Cerebellar nuclear complex (tissue), 1 donor: Measurements from ENCODE around the gene FAM83D.
A peak's percentile ranks its signal among the peaks of the same experiment; 100 is the strongest.
"Not testable (repeated sequence)": the region's sequence is repeated elsewhere in the genome, so short reads cannot be mapped to it uniquely, and the experiment has no call there.

Experiments used
- DNase-seq, 2 experiments: peaks; one replicate each; lab custom pipeline; 2025; lab: John Stamatoyannopoulos, UW

The FAM83D gene

DNA sequence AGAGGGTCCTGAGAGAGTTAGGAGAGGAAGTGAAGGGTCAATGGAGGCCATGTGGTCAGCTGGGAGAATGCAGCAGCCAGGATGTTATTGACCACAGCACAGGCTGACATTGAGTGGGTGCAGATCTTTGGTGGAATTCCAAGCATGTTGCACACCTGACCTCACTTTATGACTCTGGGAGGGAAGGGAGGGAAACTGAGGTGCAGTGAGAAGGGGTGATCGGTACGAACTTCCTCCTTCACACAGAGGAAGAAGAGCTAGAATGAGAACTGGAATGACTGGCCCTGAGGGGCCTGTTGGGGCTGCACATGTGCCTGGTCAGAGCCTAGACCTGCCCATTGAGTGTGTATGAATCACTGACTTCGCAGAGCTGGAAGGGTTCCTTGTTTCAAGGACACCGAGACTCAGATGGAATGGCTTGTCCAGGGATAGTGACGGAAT, 9.8 kb downstream of the FAM83D start:
- DNase-seq, result no peak

DNA sequence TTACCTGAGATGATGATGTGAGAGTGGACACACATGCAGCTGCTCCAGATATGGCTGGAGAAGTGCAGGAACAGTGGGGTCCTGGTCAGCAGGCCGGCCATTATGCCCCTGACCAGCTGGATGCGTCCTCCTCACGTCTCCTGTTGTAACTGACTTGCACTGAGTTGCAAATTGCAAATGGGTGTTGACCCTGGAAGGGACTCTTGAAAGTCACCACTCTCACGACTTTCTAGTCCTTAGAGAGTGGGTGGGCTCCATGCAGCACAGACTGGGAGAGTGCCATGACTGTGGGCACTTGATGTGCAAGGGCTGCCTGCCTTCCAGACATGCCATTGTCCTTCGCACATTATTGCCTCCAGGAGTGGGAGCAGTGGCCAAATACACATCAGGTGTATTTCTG, 10.8 kb downstream of the FAM83D start:
- DNase-seq, result no peak

DNA sequence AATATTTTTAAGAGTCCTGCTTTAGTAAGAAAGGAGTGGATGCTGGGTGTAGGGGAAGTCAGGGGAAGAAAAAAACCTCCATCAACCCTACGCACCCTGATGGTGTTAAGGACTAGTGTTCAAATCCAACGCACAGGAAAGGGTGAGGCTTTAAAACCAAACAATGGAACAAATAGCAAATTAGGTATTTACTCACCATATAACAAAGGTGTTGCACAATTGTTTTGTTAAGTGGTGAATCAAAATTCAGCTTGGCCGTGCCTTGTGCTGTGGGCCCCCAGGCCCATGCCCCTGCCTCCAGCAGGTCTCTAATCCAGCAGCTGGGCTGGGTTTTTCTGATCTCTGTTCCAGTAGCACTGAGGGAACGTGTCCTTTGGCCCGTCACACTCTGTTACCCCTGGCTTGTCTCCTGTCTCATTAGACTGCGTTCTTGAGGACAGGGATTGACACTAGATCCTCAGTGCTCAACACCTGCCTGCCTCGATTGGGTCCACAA, 11.8 kb downstream of the FAM83D start:
- DNase-seq, result no peak

DNA sequence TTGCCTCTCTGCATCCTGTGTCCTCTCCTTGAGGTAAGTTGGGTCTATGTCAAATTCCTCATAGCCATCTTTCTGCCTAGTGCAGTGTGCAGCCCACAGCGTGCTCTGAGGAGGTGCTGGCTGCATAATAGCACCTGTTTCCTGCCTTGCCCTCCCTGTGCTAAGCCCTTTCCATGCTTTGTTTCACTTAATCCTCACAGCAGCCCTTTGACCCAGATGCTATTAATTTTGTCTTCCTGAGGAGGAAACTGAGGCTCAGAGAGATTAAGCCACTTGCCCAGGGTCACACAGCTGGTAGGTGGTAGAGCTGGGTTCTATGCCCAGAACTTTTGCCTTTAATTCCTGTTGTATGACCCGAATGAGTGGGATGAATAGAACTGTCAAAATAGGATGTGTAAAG, 13.5 kb downstream of the FAM83D start:
- no peak for DNase-seq

DNA sequence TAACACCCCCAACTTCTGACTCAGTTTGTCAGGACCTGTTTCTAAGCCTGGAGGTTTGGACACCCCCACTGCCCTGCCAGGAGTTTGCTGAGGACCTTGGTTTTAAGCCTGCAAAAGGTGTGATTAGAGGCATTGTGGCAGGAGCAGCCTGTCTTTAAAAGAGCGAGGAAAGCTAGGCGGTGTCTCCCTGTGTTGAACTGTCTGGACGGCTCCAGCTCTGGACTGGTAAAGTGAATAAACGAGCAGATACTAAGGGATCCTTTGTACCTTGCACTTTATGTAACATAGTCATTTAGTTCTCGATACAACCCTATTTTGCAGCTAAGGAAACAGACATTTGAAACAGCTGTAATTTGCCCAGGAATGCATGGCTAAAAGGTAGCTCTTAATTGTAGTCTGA, 14.4 kb downstream of the FAM83D start:
- no peak for DNase-seq

- no peak for DNase-seq
Observed at GRCh38 chr20:38941726-38942389, 15.6 kb downstream of the FAM83D start.

DNA sequence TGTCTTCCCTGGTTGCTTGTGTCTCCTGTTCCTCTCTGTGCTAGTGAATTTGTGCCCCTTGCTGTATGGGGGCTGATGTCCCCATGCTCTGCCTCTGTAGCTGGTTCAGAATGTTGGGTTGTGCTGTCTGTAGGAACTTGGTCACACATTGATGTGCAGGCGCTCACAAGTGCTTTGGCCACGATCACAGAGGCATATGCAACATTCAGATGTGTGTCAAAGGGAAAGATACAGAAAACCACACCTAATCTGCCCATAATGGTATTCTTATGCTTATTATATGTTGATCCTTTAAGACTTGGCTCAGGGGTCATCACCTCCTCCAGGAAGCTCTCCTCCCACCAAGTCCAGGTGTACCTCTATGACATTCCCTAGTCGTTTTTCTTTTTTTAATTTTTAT, 18.8 kb downstream of the FAM83D start:
- no peak for DNase-seq

- no peak for DNase-seq
Observed at GRCh38 chr20:38946836-38947235, 20.6 kb downstream of the FAM83D start.

GRCh38 chr20:38947931-38948362, 21.7 kb downstream of the FAM83D start:
- no peak for DNase-seq

GRCh38 chr20:38950254-38950653, 24.0 kb downstream of the FAM83D start:
- DNase-seq, result no peak

DNA sequence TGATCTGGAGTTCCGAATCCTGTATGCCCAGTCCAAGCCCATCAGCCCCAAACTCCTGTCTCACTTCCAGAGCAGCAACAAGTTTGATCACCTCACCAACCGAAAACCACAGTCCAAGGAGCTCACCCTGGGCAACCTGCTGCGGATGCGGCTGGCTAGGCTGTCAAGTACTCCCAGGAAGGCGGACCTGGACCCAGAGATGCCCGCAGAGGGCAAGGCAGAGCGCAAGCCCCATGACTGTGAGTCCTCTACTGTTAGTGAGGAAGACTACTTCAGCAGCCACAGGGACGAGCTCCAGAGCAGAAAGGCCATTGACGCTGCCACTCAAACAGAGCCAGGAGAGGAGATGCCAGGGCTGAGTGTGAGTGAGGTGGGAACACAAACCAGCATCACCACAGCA, 25.4 kb downstream of the FAM83D start:
- no peak for DNase-seq

DNA sequence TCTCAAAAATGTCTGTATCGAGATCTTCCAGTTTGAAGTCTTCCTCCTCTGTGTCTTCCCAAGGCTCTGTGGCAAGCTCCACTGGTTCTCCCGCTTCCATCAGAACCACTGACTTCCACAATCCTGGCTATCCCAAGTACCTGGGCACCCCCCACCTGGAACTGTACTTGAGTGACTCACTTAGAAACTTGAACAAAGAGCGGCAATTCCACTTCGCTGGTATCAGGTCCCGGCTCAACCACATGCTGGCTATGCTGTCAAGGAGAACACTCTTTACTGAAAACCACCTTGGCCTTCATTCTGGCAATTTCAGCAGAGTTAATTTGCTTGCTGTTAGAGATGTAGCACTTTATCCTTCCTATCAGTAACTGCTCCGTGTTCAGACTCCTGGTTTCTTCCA, 25.9 kb downstream of the FAM83D start:
- no peak for DNase-seq

DNA sequence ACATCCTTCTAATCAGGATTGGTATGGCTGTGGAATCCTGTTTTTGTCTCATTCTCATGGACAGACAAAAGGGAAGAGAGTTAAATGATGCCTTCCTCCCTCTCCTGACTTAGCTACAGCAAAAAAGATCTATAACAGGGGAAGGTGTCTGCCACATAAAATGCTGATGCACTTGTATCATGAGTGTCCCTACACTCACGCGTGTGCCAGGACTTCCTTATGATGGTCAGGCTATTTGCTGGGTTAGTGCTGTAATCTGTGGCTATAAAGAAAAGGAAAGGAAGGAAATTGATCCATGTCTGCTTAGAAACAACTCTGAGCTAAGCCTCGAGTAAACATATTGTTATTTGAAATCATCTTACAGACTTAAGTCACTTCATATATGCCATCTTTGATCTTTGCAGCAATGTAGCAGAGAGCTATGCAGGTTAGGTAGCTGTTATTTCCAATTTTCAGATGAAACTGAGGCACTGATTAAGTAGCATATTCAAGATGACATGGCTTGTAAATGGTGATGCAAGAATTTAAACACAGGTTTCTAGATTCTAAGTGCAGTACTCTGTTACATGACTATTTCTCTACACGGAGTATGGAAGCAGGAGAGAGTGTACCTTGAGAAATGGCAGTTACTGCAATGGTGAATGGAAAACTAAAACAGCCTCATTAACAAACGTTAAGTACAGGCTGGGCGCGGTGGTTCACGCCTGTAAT, 27.6 kb downstream of the FAM83D start:
- DNase-seq, result no peak

DNA sequence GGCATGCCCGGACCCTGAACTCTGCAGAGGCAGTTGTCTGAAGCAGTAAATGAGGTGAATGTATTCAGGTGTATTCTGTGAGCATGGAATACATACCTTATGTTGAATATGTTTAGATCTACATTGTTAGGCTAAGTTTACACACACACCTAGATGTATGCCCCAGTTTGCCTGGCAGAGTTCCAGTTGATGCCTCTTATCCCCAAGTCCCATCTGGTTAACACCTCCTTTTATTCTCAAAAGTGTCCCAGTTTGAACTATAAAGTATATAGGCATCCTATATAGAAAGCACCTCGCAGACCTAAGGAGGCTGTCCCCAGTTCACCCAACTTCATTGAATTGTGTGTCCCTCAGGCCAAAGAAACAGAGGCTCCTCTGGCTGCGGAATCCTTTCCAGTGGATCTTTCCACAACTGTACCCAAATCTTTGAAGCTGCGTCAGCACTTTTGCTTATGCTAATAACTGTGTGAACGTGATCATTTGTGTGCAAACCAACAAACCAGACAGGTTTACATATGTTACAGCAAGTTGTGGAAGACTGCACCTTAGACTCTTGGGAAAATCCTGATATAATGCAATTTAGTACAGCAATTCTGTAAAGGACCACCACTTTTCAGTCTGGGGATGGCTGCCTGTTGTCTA, 31.1 kb downstream of the FAM83D start:
- no peak for DNase-seq

- DNase-seq, result no peak
Observed at GRCh38 chr20:38957915-38958485, 31.8 kb downstream of the FAM83D start.

- DNase-seq, result not testable (repeated sequence)
Observed at GRCh38 chr20:38960187-38960687, 34.0 kb downstream of the FAM83D start.

DNA sequence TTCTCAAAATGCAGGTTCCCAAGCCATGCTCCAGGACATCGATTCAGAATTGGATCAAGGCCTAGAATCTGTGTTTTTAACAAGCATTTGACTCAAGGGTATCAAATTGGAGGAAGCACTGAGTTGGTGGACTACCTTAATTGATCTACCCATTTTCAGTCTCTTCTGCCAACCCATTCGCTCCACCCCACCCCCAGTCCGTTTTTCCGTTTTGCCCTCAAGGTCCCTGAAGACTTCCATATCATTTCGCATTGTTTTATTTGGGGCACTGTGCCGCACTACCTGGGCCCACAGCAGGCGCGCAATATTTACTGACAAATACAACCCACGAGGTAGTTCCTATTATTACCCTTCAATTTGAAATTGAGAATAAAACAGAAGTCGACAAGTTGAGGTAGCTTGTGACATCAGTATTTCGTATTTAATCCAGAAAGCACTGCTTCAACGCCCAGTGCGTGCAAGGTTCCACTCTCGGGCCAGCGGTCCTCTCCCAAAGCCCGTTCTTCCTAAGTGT, 35.4 kb downstream of the FAM83D start:
- no peak for DNase-seq

DNA sequence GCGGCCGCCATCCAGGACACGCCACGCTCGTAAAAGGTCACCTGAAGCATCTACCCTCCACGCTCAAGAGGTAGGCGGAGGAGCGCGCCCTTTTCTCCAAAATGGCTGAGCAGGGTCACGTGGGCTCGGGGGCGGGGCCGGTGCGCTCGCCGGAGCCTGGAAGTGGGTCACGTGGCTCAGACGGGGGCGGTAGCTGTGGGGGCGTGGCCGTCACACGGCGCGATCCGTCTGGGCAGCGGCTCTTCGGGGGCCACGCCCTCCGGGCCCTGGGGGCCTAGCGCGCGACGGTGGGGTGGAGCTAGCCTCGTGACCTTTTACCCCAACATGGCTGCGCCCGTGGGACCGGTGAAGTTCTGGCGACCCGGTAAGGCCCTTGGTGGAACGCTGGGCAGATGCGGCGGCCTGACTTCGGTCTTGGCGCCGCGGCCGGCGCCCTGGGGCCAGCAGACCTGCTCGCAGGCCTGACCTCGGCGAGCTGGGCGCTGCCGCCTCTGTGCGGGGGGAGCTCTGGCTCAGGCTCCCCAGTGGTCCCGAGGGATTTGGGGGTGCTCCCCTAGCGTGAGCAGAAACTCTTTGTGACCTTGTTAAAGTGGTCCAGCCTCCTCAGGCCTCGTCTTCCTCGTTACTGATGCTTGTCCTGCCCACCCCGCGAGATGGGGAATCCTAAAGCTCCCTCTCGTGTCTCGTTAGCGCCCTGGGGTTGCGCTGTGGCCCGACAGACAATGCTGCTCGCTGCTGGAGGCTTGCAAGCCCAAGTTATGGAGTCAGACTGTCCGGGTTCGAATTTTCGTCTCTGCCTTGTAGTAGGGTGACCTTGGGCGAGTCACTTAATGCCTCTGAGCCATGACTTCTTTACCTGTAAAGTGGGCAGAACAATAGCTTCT, 36.1 kb downstream of the FAM83D start, which contains the start of gene DHX35:
Gene DHX35 (plus strand): TSS at position 301 of the 884 bp plus-strand sequence. CDS start 24 bp downstream, at position 325.
- DNase-seq, result peak; percentile 75 to 84

DNA sequence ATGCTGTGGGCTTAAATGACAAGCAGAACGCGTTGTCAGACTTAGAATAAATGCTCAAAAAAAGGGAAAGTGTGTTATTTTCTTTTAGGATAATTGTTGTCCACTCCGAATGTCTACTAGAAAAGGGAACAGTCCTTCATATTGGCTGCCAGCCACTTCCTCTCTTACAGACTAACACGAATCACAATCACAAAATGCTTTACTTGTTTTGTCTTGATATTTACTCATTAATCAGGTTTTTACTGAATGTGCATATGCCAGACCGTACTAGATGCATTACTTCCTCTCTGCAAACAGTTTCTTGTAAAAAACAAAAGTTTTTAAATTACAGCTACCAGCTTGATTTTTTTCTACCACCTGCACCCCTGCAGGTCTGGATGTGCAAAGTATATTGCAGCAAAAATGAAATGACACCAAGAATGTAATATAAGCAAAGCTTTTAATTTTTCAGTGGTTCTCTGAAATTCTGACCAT, 36.7 kb downstream of the FAM83D start:
- no peak for DNase-seq

GRCh38 chr20:38963745-38964144, 37.5 kb downstream of the FAM83D start:
- no peak for DNase-seq

DNA sequence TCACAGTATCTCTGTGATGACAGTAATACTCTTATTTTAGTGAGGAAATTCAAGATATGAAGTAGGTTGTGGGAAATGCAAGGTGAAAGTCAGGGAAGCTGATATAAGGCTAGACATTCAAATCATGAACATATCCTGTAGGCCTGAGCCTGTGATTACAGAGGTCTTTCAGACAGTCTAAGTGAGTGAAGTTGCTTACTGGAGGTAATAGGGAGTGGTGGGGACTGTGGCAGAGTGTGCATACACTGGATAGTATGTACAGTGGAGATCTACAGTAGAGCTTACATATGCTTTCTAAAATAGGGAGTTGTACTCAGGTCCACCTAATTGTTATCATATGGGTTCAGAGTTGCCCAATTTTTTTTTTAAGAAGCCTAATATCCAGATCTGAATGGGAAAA, 39.0 kb downstream of the FAM83D start:
- no peak for DNase-seq
